ENCODE measurements around the gene SUGP1.

The SUGP1 gene

DNA sequence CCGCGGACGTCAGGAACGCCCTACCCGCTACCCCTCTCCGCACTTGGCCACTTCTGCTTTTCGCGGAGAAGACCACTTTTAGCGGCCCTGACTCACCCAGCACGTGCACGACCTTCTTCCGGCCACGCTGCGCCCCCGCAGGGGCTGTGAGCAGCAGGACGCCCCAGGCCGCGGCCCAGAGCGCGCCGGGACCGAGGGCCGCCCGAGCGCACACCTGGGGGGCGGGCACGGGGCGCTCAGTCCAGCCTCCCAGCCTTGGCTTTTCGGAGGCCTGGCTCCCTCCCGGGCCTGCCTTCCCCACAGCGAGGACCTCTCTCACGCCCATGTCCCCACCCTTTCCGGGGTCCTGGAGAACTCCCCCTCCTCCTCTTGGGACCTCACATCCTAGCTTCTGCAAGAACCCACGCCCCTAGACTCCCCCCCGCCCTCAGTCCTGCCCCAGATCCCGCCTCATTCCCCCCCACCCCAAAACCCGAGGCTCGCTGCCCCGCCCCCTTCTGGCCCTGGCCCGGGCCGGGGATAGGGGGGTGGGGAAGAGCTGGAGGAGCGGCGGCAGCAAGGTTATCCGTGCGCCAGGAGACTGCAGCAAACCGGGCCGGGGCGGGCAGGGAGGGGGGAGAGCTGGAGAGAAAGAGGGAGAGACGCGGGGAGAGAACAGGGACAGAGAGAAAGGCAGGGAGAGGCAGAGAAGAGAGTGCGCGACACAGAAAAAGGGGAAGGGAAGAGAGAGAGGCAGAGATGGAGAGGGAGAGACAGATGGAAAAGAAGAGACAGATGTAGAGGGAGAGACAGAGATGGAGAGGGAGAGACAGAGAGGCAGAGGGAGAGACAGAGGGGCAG, 58.7 kb downstream of the SUGP1 start:
- H3K23ac ChIP-seq (ENCODE audit: low read length) = no peak overlapping the region
- DNase-seq = peak; percentile 69
- H3K79me1 ChIP-seq (ENCODE audit: low read length) = no peaks in the 10 kb centered on the region
- no peak overlapping the region for H2AK5ac ChIP-seq (ENCODE audit: low read length)
- H4K8ac ChIP-seq (ENCODE audit: low read depth, low read length) = no peak overlapping the region
- H3K36me3 ChIP-seq (ENCODE audit: control insufficient read depth, insufficient read depth, low read length) = no peaks in the 10 kb centered on the region
- H3K4me2 ChIP-seq (ENCODE audit: low read length) = peak overlapping the region; percentile 68
- H3K79me2 ChIP-seq (ENCODE audit: control insufficient read depth, insufficient read depth, low read length) = no peaks in the 10 kb centered on the region
- peak overlapping the region; percentile 9 for H3K18ac ChIP-seq (ENCODE audit: low read length)
- no peak overlapping the region for H2BK120ac ChIP-seq (ENCODE audit: low read depth, low read length)
- no peak overlapping the region for H3K4ac ChIP-seq (ENCODE audit: low read depth, low read length)
- H4K5ac ChIP-seq (ENCODE audit: low read length) = no peak overlapping the region
- no peaks in the 10 kb centered on the region for H3K4me1 ChIP-seq (ENCODE audit: control insufficient read depth, low read depth, low read length)
- H2BK5ac ChIP-seq (ENCODE audit: low read length) = no peak overlapping the region
- peak overlapping the region; percentile 72 for H3K9ac ChIP-seq (ENCODE audit: low read length)
- H3K4me3 ChIP-seq (ENCODE audit: low read length) = peak overlapping the region; percentile 46
- peaks cover 3% of the 10 kb centered on the region for H3K27me3 ChIP-seq (ENCODE audit: insufficient read depth, low read length, poor library complexity)
- H2BK15ac ChIP-seq (replicated peaks; ENCODE audit: low read depth) = no peak overlapping the region
- peak overlapping the region; percentile 88 for H3K56ac ChIP-seq (ENCODE audit: low read length)
- H3K27ac ChIP-seq (ENCODE audit: low read depth, low read length) = no peak overlapping the region
- WGBS (ENCODE audit: extremely low coverage, insufficient coverage, low lambda C conversion rate) = no CpG with 5 or more reads among the region's 52 CpGs

DNA sequence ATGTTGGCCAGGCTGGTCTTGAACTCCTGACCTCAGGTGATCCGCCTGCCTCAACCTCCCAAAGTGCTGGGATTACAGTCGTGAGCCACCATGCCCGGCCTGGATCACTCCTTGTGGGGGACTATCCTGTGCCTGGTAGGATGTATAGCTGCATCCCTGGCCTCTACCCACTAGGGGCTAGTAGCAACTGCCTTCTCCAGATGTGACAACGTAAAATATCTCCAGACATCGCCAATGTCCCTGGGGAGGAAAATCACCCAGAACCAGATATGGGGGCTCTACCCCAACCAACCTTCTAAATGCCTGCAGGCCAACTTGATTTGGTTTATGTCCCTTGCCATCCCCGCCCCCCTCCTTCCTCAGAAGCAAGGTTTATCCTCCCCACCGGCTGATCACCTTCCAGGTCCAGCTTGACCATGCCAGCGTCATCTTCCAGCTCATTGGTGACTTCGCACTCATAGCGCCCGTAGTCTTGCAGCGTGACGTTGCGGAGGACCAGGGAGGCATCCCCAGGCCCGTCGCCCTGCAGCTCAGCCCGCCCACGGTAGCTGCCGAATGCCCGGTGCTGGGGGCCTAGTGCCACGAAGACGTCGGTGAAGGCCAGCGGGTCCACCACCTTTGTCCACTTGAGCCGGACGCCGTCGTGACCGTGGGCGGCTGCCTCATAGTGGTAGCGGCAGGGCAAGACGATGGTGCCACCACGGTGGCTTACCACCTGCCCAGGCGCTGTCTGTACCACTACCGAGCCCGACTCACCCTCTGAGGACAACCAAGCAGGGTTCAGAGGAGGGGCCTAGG, 59.7 kb downstream of the SUGP1 start:
- Histone ChIP-seq H2BK15ac (replicated peaks; ENCODE audit: low read depth) (no peak overlapping the region), H3K9ac (ENCODE audit: low read length) (peak overlapping the region; percentile 72), H3K79me2 (ENCODE audit: control insufficient read depth, insufficient read depth, low read length) (no peaks in the 10 kb centered on the region), H3K79me1 (ENCODE audit: low read length) (no peaks in the 10 kb centered on the region), H3K27me3 (ENCODE audit: insufficient read depth, low read length, poor library complexity) (peaks cover 3% of the 10 kb centered on the region), H4K8ac (ENCODE audit: low read depth, low read length) (no peak overlapping the region), H3K23ac (ENCODE audit: low read length) (no peak overlapping the region), H2BK120ac (ENCODE audit: low read depth, low read length) (no peak overlapping the region), H3K27ac (ENCODE audit: low read depth, low read length) (no peak overlapping the region), H3K4me1 (ENCODE audit: control insufficient read depth, low read depth, low read length) (no peaks in the 10 kb centered on the region), H2AK5ac (ENCODE audit: low read length) (no peak overlapping the region), H3K4me2 (ENCODE audit: low read length) (peak overlapping the region; percentile 68), H3K18ac (ENCODE audit: low read length) (no peak overlapping the region), H2BK5ac (ENCODE audit: low read length) (no peak overlapping the region), H3K56ac (ENCODE audit: low read length) (peak overlapping the region; percentile 88), H3K36me3 (ENCODE audit: control insufficient read depth, insufficient read depth, low read length) (no peaks in the 10 kb centered on the region), H4K5ac (ENCODE audit: low read length) (no peak overlapping the region), H3K4ac (ENCODE audit: low read depth, low read length) (no peak overlapping the region), H3K4me3 (ENCODE audit: low read length) (no peak overlapping the region)
- no CpG with 5 or more reads among the region's 36 CpGs for WGBS (ENCODE audit: extremely low coverage, insufficient coverage, low lambda C conversion rate)
- no peak for DNase-seq

DNA sequence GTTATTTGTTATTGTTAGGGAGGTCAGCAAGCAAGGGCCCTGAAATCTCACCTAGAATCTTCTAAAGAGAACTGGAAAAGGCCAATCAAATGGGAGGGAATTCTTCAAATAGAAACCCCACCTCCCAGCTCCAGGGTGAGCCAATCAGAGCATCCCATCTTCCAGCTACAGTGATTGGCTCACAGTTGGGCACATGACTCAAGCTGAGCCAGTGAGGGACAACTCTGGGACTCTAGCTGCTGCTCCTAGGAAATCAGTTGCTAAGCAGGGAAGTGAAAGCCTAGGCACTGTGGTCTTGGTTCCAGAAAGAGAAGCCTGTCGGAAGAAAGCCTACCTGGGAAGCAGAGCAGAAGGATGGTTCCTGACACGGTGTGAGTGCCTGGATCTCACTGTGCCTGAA, 60.6 kb downstream of the SUGP1 start:
- Histone ChIP-seq H2AK5ac (ENCODE audit: low read length) (no peak overlapping the region), H2BK120ac (ENCODE audit: low read depth, low read length) (no peak overlapping the region), H3K79me2 (ENCODE audit: control insufficient read depth, insufficient read depth, low read length) (no peaks in the 10 kb centered on the region), H4K8ac (ENCODE audit: low read depth, low read length) (no peak overlapping the region), H3K4me1 (ENCODE audit: control insufficient read depth, low read depth, low read length) (no peaks in the 10 kb centered on the region), H3K4me2 (ENCODE audit: low read length) (no peak overlapping the region), H2BK5ac (ENCODE audit: low read length) (no peak overlapping the region), H3K56ac (ENCODE audit: low read length) (no peak overlapping the region), H2BK15ac (replicated peaks; ENCODE audit: low read depth) (no peak overlapping the region), H3K9ac (ENCODE audit: low read length) (no peak overlapping the region), H3K4me3 (ENCODE audit: low read length) (no peak overlapping the region), H3K36me3 (ENCODE audit: control insufficient read depth, insufficient read depth, low read length) (no peaks in the 10 kb centered on the region), H3K4ac (ENCODE audit: low read depth, low read length) (no peak overlapping the region), H3K79me1 (ENCODE audit: low read length) (no peaks in the 10 kb centered on the region), H4K5ac (ENCODE audit: low read length) (no peak overlapping the region), H3K23ac (ENCODE audit: low read length) (no peak overlapping the region), H3K27me3 (ENCODE audit: insufficient read depth, low read length, poor library complexity) (peaks cover 3% of the 10 kb centered on the region), H3K27ac (ENCODE audit: low read depth, low read length) (no peak overlapping the region), H3K18ac (ENCODE audit: low read length) (no peak overlapping the region)
- WGBS (ENCODE audit: extremely low coverage, insufficient coverage, low lambda C conversion rate) = no CpG with 5 or more reads among the region's 2 CpGs
- DNase-seq = peak; percentile 84

DNA sequence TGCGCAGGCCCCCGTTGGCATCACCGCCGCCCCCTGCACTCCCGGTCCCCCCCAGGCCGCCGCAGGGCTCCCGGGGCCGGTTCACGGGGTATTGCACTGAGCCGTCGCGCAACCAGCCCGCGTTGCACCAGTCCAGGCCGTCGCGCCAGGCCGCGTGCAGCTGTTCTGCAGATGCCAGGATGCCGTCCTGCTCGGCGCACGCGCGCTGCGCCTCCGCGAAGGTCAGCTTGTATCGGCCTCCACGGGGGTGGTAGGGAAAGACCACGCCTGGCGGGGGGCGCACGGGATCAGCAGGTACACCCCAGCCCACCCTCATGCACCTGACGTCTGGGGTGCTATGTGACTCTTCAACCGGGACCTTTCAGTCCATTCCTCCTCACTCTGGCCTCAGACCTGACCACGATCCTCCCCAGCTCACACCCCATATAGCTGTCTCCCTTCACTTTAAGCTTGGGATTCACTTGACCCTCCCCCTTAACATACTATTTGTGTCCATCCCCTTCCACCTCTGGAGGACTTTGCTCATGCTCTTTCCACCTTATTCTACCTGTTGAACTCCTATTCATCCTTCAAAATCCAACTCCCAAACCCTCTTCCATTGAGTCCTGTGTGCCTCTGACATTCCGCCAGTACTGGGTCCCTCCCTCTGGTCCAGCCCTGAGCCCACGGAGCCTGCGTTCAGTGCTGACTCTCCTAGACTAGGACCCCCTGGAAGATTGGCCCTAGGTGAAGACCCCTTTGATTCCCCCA, 61.5 kb downstream of the SUGP1 start:
- peaks cover 3% of the 10 kb centered on the region for H3K27me3 ChIP-seq (ENCODE audit: insufficient read depth, low read length, poor library complexity)
- H4K5ac ChIP-seq (ENCODE audit: low read length) = no peak overlapping the region
- no peak overlapping the region for H3K23ac ChIP-seq (ENCODE audit: low read length)
- H3K4me1 ChIP-seq (ENCODE audit: control insufficient read depth, low read depth, low read length) = no peaks in the 10 kb centered on the region
- no CpG with 5 or more reads among the region's 41 CpGs for WGBS (ENCODE audit: extremely low coverage, insufficient coverage, low lambda C conversion rate)
- no peaks in the 10 kb centered on the region for H3K79me2 ChIP-seq (ENCODE audit: control insufficient read depth, insufficient read depth, low read length)
- H3K56ac ChIP-seq (ENCODE audit: low read length) = no peak overlapping the region
- no peak overlapping the region for H2BK5ac ChIP-seq (ENCODE audit: low read length)
- no peak overlapping the region for H4K8ac ChIP-seq (ENCODE audit: low read depth, low read length)
- H2BK120ac ChIP-seq (ENCODE audit: low read depth, low read length) = no peak overlapping the region
- no peak overlapping the region for H3K4me2 ChIP-seq (ENCODE audit: low read length)
- H2BK15ac ChIP-seq (replicated peaks; ENCODE audit: low read depth) = no peak overlapping the region
- H3K36me3 ChIP-seq (ENCODE audit: control insufficient read depth, insufficient read depth, low read length) = no peaks in the 10 kb centered on the region
- no peak overlapping the region for H3K18ac ChIP-seq (ENCODE audit: low read length)
- H3K79me1 ChIP-seq (ENCODE audit: low read length) = no peaks in the 10 kb centered on the region
- no peak overlapping the region for H3K9ac ChIP-seq (ENCODE audit: low read length)
- no peak overlapping the region for H2AK5ac ChIP-seq (ENCODE audit: low read length)
- no peak overlapping the region for H3K4ac ChIP-seq (ENCODE audit: low read depth, low read length)
- DNase-seq = no peak
- H3K27ac ChIP-seq (ENCODE audit: low read depth, low read length) = no peak overlapping the region
- no peak overlapping the region for H3K4me3 ChIP-seq (ENCODE audit: low read length)

DNA sequence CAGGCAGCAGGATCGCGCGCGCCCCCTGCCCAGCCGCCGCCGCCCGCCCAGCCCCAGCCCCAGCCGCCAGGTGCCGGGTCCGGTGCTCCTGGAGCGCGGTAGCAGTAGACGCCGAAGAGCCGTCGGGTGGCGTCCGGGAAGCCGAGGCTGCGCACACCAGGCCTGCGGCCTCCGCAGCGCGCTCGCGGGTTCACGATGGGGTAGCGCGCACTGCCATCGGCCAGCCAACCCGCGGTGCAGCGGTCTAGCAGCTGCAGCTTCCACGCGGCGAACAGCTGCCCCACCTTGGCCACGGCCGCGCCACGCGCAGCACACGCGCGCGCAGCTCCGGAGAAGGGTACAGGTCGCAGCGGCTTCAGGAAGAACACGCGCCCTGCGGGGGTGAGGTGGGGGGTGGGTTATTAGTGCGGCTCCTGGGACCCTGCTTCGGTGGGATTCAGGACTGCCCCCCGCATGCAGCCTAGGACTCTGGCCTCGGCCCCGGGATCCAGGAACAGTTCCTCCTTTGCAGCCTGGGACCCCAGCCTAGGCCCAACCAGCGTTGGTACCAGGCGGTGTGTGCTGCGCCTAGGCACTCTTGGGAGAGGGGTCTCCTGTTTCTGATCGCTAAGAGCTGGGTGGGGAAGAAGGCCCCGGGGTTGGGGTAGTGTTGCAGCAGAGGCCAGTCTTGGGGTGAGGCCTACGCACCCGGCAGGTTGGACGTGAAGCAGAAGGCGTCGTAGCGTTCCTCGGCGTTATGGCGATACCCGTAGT, 62.3 kb downstream of the SUGP1 start:
- Histone ChIP-seq H4K5ac (ENCODE audit: low read length) (no peak overlapping the region), H2BK5ac (ENCODE audit: low read length) (no peak overlapping the region), H3K27me3 (ENCODE audit: insufficient read depth, low read length, poor library complexity) (peaks cover 2% of the 10 kb centered on the region), H2AK5ac (ENCODE audit: low read length) (no peak overlapping the region), H3K9ac (ENCODE audit: low read length) (no peak overlapping the region), H3K23ac (ENCODE audit: low read length) (no peak overlapping the region), H2BK120ac (ENCODE audit: low read depth, low read length) (no peak overlapping the region), H3K79me1 (ENCODE audit: low read length) (no peaks in the 10 kb centered on the region), H3K4ac (ENCODE audit: low read depth, low read length) (no peak overlapping the region), H3K4me2 (ENCODE audit: low read length) (no peak overlapping the region), H3K56ac (ENCODE audit: low read length) (no peak overlapping the region), H3K27ac (ENCODE audit: low read depth, low read length) (no peak overlapping the region), H3K4me3 (ENCODE audit: low read length) (no peak overlapping the region), H4K8ac (ENCODE audit: low read depth, low read length) (no peak overlapping the region), H3K18ac (ENCODE audit: low read length) (no peak overlapping the region), H3K4me1 (ENCODE audit: control insufficient read depth, low read depth, low read length) (no peaks in the 10 kb centered on the region), H3K79me2 (ENCODE audit: control insufficient read depth, insufficient read depth, low read length) (no peaks in the 10 kb centered on the region), H3K36me3 (ENCODE audit: control insufficient read depth, insufficient read depth, low read length) (no peaks in the 10 kb centered on the region), H2BK15ac (replicated peaks; ENCODE audit: low read depth) (no peak overlapping the region)
- DNase-seq = no peak
- no CpG with 5 or more reads among the region's 72 CpGs for WGBS (ENCODE audit: extremely low coverage, insufficient coverage, low lambda C conversion rate)
